IMR-90 (cell line): ENCODE measurements around the gene CTNNA2. TPM values are rescaled to one million over a fixed set of nuclear protein-coding genes. Genes with fewer than 3 reads are reported as not detected.

Experiments used
- ATAC-seq: fragments of 200-7000 bp; cut with Tn5 transposase; 2 replicates; pipeline ENCODE4 v1.9.1; 2020; ENCODE audit warnings: low read depth, mild to moderate bottlenecking, moderate library complexity
- BruUV-seq: library from RNA; stranded (reverse); fragments of 400-500 nt; replicated peaks from 2 replicates; lab custom pipeline; 2021; lab: Mats Ljungman, UMichigan
- CTCF ChIA-PET: fragments of 300-600 bp; formaldehyde crosslinking; extraction: SDS; loops from one replicate; lab custom pipeline; 2021; ENCODE audit warnings: antibody characterized with exemption; lab: Yijun Ruan, JAX
- POLR2A ChIA-PET: fragments of 300-600 bp; sonication (Branson Sonifier 250); formaldehyde crosslinking; loops from one replicate; lab custom pipeline; 2022; ENCODE audit warnings: antibody characterized with exemption; ENCODE audit not compliant: unreplicated experiment; lab: Charles Lee
- DNase-seq: peaks from one replicate; pipeline ENCODE4 v3.0.0; 2013
- H2AFZ ChIP-seq: replicated peaks from 2 replicates; pipeline ENCODE3; 2013; ENCODE audit warnings: low read length, mild to moderate bottlenecking; ENCODE audit not compliant: poor library complexity
- H2AK5ac ChIP-seq: 2 replicates; pipeline ENCODE4 v1.6.1; 2013; ENCODE audit warnings: low read depth, low read length, inconsistent platforms
- H2AK9ac ChIP-seq: replicated peaks from 2 replicates; pipeline ENCODE3; 2013; ENCODE audit warnings: mild to moderate bottlenecking, low read depth, low read length, moderate library complexity; ENCODE audit not compliant: poor library complexity
- H2BK120ac ChIP-seq: 2 replicates; pipeline ENCODE4 v1.6.1; 2013; ENCODE audit warnings: low read depth, low read length, inconsistent platforms
- H2BK15ac ChIP-seq: 3 replicates; pipeline ENCODE4 v1.6.1; 2013; ENCODE audit warnings: low read depth, low read length, inconsistent platforms
- H2BK20ac ChIP-seq: 2 replicates; pipeline ENCODE4 v1.6.1; 2013; ENCODE audit warnings: low read depth, mild to moderate bottlenecking, inconsistent platforms, low read length, moderate library complexity
- H2BK5ac ChIP-seq: 2 replicates; pipeline ENCODE4 v1.6.1; 2013; ENCODE audit warnings: mild to moderate bottlenecking, low read depth, low read length, inconsistent platforms; ENCODE audit not compliant: poor library complexity, severe bottlenecking
- H3K14ac ChIP-seq: replicated peaks from 2 replicates; pipeline ENCODE4 v1.6.1; 2013; ENCODE audit warnings: low read depth, low read length, inconsistent platforms
- H3K18ac ChIP-seq: 2 replicates; pipeline ENCODE4 v1.6.1; 2013; ENCODE audit warnings: low read depth, low read length, control low read depth
- H3K23ac ChIP-seq: 2 replicates; pipeline ENCODE4 v1.6.1; 2013; ENCODE audit warnings: low read depth, low read length, inconsistent platforms
- H3K27ac ChIP-seq: 2 replicates; pipeline ENCODE4 v1.5.1; 2013; ENCODE audit warnings: mild to moderate bottlenecking, control low read depth, low read length; ENCODE audit not compliant: insufficient read depth
- H3K27me3 ChIP-seq: 2 replicates; pipeline ENCODE4 v1.6.1; 2013; ENCODE audit warnings: low read length; ENCODE audit not compliant: control insufficient read depth, insufficient read depth
- H3K36me3 ChIP-seq: 2 replicates; pipeline ENCODE4 v1.6.1; 2013; ENCODE audit warnings: low read length, mixed read lengths; ENCODE audit not compliant: control insufficient read depth, insufficient read depth
- H3K4ac ChIP-seq: 2 replicates; pipeline ENCODE4 v1.6.1; 2013; ENCODE audit warnings: low read depth, low read length, inconsistent platforms
- H3K4me1 ChIP-seq: 2 replicates; pipeline ENCODE4 v1.6.1; 2013; ENCODE audit warnings: low read length, mixed read lengths; ENCODE audit not compliant: control insufficient read depth, insufficient read depth
- H3K4me2 ChIP-seq: 2 replicates; pipeline ENCODE4 v1.6.1; 2013; ENCODE audit warnings: low read depth, mild to moderate bottlenecking, control low read depth, low read length, moderate library complexity
- H3K4me3 ChIP-seq: 2 replicates; pipeline ENCODE4 v1.5.1; 2013; ENCODE audit warnings: low read depth, mild to moderate bottlenecking, control low read depth, low read length, moderate library complexity; ENCODE audit not compliant: insufficient read depth
- H3K56ac ChIP-seq: 2 replicates; pipeline ENCODE4 v1.6.1; 2013; ENCODE audit warnings: low read length, inconsistent platforms; ENCODE audit not compliant: insufficient read depth; ENCODE audit errors: extremely low read depth
- H3K79me1 ChIP-seq, 2 experiments: 2 replicates each; pipeline ENCODE4 v1.6.1; 2013; ENCODE audit warnings: low read length in 2 of 2, inconsistent platforms in 1 of 2, low read depth in 1 of 2
- H3K9ac ChIP-seq: 2 replicates; pipeline ENCODE4 v1.6.1; 2013; ENCODE audit warnings: low read depth, low read length, control low read depth
- H3K9me1 ChIP-seq: 2 replicates; pipeline ENCODE4 v1.6.1; 2013; ENCODE audit warnings: low read length, inconsistent platforms; ENCODE audit not compliant: insufficient read depth
- H3K9me3 ChIP-seq: 2 replicates; pipeline ENCODE4 v1.6.1; 2013; ENCODE audit warnings: low read length; ENCODE audit not compliant: control insufficient read depth, insufficient read depth
- H4K20me1 ChIP-seq: 2 replicates; pipeline ENCODE4 v1.6.1; 2013; ENCODE audit warnings: low read length, inconsistent platforms; ENCODE audit not compliant: insufficient read depth
- H4K5ac ChIP-seq: 2 replicates; pipeline ENCODE4 v1.6.1; 2013; ENCODE audit warnings: mild to moderate bottlenecking, low read depth, low read length, control low read depth
- H4K8ac ChIP-seq, 2 experiments: 2 replicates each; pipeline ENCODE4 v1.6.1; 2013; ENCODE audit warnings: low read depth in 2 of 2, low read length in 2 of 2, control low read depth in 1 of 2, inconsistent platforms in 1 of 2
- H4K91ac ChIP-seq: 2 replicates; pipeline ENCODE4 v1.6.1; 2013; ENCODE audit warnings: low read depth, low read length, inconsistent platforms; ENCODE audit not compliant: insufficient read depth
- CHD1 ChIP-seq: IDR thresholded peaks from 2 replicates; pipeline ENCODE4 v1.6.1; 2012; ENCODE audit warnings: low read depth, low read length, improper control_type of control experiment
- CTCF ChIP-seq: conservative IDR thresholded peaks from 2 replicates; pipeline ENCODE4 v1.5.1; 2012; ENCODE audit warnings: mild to moderate bottlenecking, low read depth, low read length, improper control_type of control experiment
- MAZ ChIP-seq: IDR thresholded peaks from 2 replicates; pipeline ENCODE4 v1.6.1; 2012; ENCODE audit warnings: low read depth, mild to moderate bottlenecking, low read length, improper control_type of control experiment, moderate library complexity, borderline replicate concordance
- NFE2L2 ChIP-seq: fragments of 150-350 bp; IDR thresholded peaks from 2 replicates; pipeline ENCODE4 v1.6.1; 2016; ENCODE audit warnings: low read depth, mild to moderate bottlenecking, low read length
- POLR2A ChIP-seq: IDR thresholded peaks from 2 replicates; pipeline ENCODE4 v1.6.1; 2012; ENCODE audit warnings: mild to moderate bottlenecking, low read depth, low read length
- RAD21 ChIP-seq: IDR thresholded peaks from 2 replicates; pipeline ENCODE4 v1.6.1; 2012; ENCODE audit warnings: low read length, improper control_type of control experiment
- RFX5 ChIP-seq: IDR thresholded peaks from 2 replicates; pipeline ENCODE4 v1.8.0; 2012; ENCODE audit warnings: low read depth, mild to moderate bottlenecking, low read length, moderate library complexity
- SMC3 ChIP-seq: fragments of 150-350 bp; IDR thresholded peaks from 2 replicates; pipeline ENCODE4 v1.6.1; 2016; ENCODE audit warnings: low read depth, mild to moderate bottlenecking, antibody characterized with exemption, low read length, moderate library complexity
- USF2 ChIP-seq: fragments of 150-350 bp; IDR thresholded peaks from 2 replicates; pipeline ENCODE4 v1.6.1; 2017; ENCODE audit warnings: mild to moderate bottlenecking, antibody characterized with exemption, low read length, low read depth
- WGBS, 2 experiments: methylation state at CpG; one replicate each; pipeline versions ENCODE4 v1.1.5 to v1.1.7; 2013; ENCODE audit warnings: missing lambda C conversion rate in 2 of 2; ENCODE audit not compliant: insufficient read length in 1 of 2; ENCODE audit errors: extremely low coverage in 2 of 2; 5-methylcytosine and 5-hydroxymethylcytosine counted together
- dilution Hi-C: fragments of 300-500 bp; cut with HindIII; formaldehyde crosslinking; loops from one replicate; pipeline ENCODE4 v1.14.3; 2018; ENCODE audit warnings: low sequenced_read_pairs; ENCODE audit not compliant: unreplicated experiment
- in situ Hi-C: fragments of 300-500 bp; cut with MboI; formaldehyde crosslinking; loops from 3 replicates; pipeline ENCODE4 v1.14.3; 2019; ENCODE audit warnings: low sequenced_read_pairs, inconsistent platforms, mixed read lengths
- intact Hi-C: fragments of 100-400 bp; cut with micrococcal nuclease; formaldehyde crosslinking; loops from 2 replicates; pipeline ENCODE4 v1.10.0; 2022
- polyA plus RNA-seq, 3 experiments: library from polyadenylated mRNA; depleted of rRNA; stranded (reverse); fragments of >200 nt; gene quantifications; 2 replicates each; pipeline ENCODE4 v1.2.3, GENCODE V29; 2012; ENCODE audit warnings: low replicate concordance in 1 of 3
- total RNA-seq: library from RNA; depleted of rRNA; stranded (reverse); fragments of >200 nt; gene quantifications from 2 replicates; pipeline ENCODE4 v1.2.3, GENCODE V29; 2012

CTNNA2 gene
- total and polyA plus RNA-seq, 2 of the 4 experiments (the other 2 are of a cell fraction): not detected

GRCh38 chr2:79782576-79783452, 270.0 kb downstream of the CTNNA2 start:
- no peak for TF ChIP-seq USF2
- TF ChIP-seq MAZ: no peak
- TF ChIP-seq NFE2L2: no peak
- no peak for TF ChIP-seq POLR2A
- no peak for TF ChIP-seq SMC3
- no peak for TF ChIP-seq RFX5
- no peak for TF ChIP-seq RAD21
- TF ChIP-seq CHD1: no peak
- TF ChIP-seq CTCF: no peak
- Histone ChIP-seq H3K79me1 (no peaks in the 10 kb centered on the region), H3K4me1 (no peaks in the 10 kb centered on the region), H2AK5ac (no peak overlapping the region), H4K20me1 (no peaks in the 10 kb centered on the region), H3K36me3 (no peaks in the 10 kb centered on the region), H4K5ac (no peak overlapping the region), H3K56ac (no peak overlapping the region), H2BK15ac (no peak overlapping the region), H3K4me3 (no peak overlapping the region), H2AFZ (no peak overlapping the region), H3K9me3 (no peaks in the 10 kb centered on the region), H3K4me2 (no peak overlapping the region), H4K91ac (no peak overlapping the region), H3K9ac (no peak overlapping the region), H2BK5ac (no peak overlapping the region), H3K4ac (no peak overlapping the region), H2AK9ac (no peak overlapping the region), H2BK20ac (no peak overlapping the region), H4K8ac (no peak overlapping the region), H3K18ac (no peak overlapping the region), H3K23ac (no peak overlapping the region), H3K27ac (no peak overlapping the region), H3K27me3 (no peaks in the 10 kb centered on the region), H2BK120ac (no peak overlapping the region), H3K9me1 (no peaks in the 10 kb centered on the region), H3K14ac (no peak overlapping the region)
- POLR2A ChIA-PET: no interaction called here
- intact Hi-C loops (no loop called here), in situ Hi-C loops (no loop called here), dilution Hi-C loops (no loop called here)
- ATAC-seq: no peak
- WGBS, 2 experiments: no CpG with 5 or more reads among the region's 4 CpGs
- CTCF ChIA-PET: no interaction called here
- DNase-seq: no peak
- no TSS peak for BruUV-seq
